Measurements from ENCODE around the gene GSAP. TPM values are rescaled to one million over a fixed set of nuclear protein-coding genes. Genes with fewer than 3 reads are reported as not detected.

Gene GSAP
- polyA plus RNA-seq, 3 donors: 19.1 to 105 (median 35.6) TPM

GRCh38 chr7:77426521-77427051 is 10.4 kb upstream of the GSAP start:
- Mint-ChIP-seq H3K4me1 (peaks cover 56% of the 10 kb centered on the region), H3K36me3 (no peaks in the 10 kb centered on the region), H3K4me3 (no peak overlapping the region), H3K27me3 (ENCODE audit: low read depth in 3 of 3) (no peaks in the 10 kb centered on the region), H3K9me3 (no peaks in the 10 kb centered on the region), H3K27ac (peak overlapping the region; percentile 97 to 99 (median 98))
- Histone ChIP-seq H3K27ac (ENCODE audit: low read depth in 1 of 2, low read length in 2 of 2) (peak overlapping the region; percentile 53 to 81), H3K4me2 (replicated peaks; ENCODE audit: extremely low read depth, low read length, poor library complexity, severe bottlenecking) (peak overlapping the region; percentile 26), H3K36me3 (replicated peaks in 1 of 2; ENCODE audit: control insufficient read depth in 1 of 2, insufficient read depth in 2 of 2, low read length in 2 of 2) (no peaks in the 10 kb centered on the region), H3K9me3 (replicated peaks in 1 of 2; ENCODE audit: control insufficient read depth in 1 of 2, insufficient read depth in 1 of 2, low read length in 2 of 2) (no peaks in the 10 kb centered on the region), H2AFZ (ENCODE audit: insufficient read depth, low read depth, low read length, poor library complexity, severe bottlenecking) (no peak overlapping the region), H3K4me1 (ENCODE audit: control insufficient read depth in 1 of 2, insufficient read depth in 2 of 2, low read length in 2 of 2) (peaks cover 46 to 51% of the 10 kb centered on the region in 2 donors), H3K4me3 (replicated peaks in 1 of 3; ENCODE audit: low read depth in 2 of 3, low read length in 3 of 3) (peak overlapping the region in 1 of 3 experiments; percentile 8), H4K20me1 (ENCODE audit: insufficient read depth, low read length) (no peaks in the 10 kb centered on the region), H3K27me3 (ENCODE audit: control insufficient read depth in 2 of 2, insufficient read depth in 2 of 2, low read length in 2 of 2) (no peaks in the 10 kb centered on the region), H3K79me2 (ENCODE audit: insufficient read depth, low read length) (no peaks in the 10 kb centered on the region), H3K9ac (ENCODE audit: insufficient read depth, low read length, poor library complexity, severe bottlenecking) (no peak overlapping the region)
- no peak for TF ChIP-seq CTCF (IDR thresholded peaks at IDR 0.05)
- 100% methylated on average over 3 of the region's 5 CpGs for WGBS (ENCODE audit: insufficient coverage)
- intact Hi-C loops (cut with micrococcal nuclease): loop anchor here (5.0 kb wide), 1 partner anchor 36 kb away; no protein-coding TSS in a partner anchor
- peak in 1 of 3 donors; percentile 48 for DNase-seq

- H3K4me3 ChIP-seq (replicated peaks in 1 of 3; ENCODE audit: low read depth in 2 of 3, low read length in 3 of 3): no peak overlapping the region
- no peaks in the 10 kb centered on the region for H3K9me3 ChIP-seq (replicated peaks in 1 of 2; ENCODE audit: control insufficient read depth in 1 of 2, insufficient read depth in 1 of 2, low read length in 2 of 2)
- no CpG with 5 or more reads among the region's 5 CpGs for WGBS (ENCODE audit: insufficient coverage)
- Mint-ChIP-seq H3K36me3 (no peaks in the 10 kb centered on the region), H3K27me3 (ENCODE audit: low read depth in 3 of 3) (no peaks in the 10 kb centered on the region), H3K4me3 (no peak overlapping the region), H3K4me1 (peaks cover 61% of the 10 kb centered on the region), H3K27ac (peak overlapping the region in 5 of 7 donors; percentile 20 to 99 (median 60)), H3K9me3 (no peaks in the 10 kb centered on the region)
- no peak overlapping the region for H3K9ac ChIP-seq (ENCODE audit: insufficient read depth, low read length, poor library complexity, severe bottlenecking)
- peak overlapping the region; percentile 26 for H3K4me2 ChIP-seq (replicated peaks; ENCODE audit: extremely low read depth, low read length, poor library complexity, severe bottlenecking)
- peaks cover 52 to 55% of the 10 kb centered on the region in 2 donors for H3K4me1 ChIP-seq (ENCODE audit: control insufficient read depth in 1 of 2, insufficient read depth in 2 of 2, low read length in 2 of 2)
- DNase-seq: no peak
- H3K79me2 ChIP-seq (ENCODE audit: insufficient read depth, low read length): no peaks in the 10 kb centered on the region
- H2AFZ ChIP-seq (ENCODE audit: insufficient read depth, low read depth, low read length, poor library complexity, severe bottlenecking): no peak overlapping the region
- H3K27ac ChIP-seq (ENCODE audit: low read depth in 1 of 2, low read length in 2 of 2): peak overlapping the region in 1 of 2 donors; percentile 81
- H3K27me3 ChIP-seq (ENCODE audit: control insufficient read depth in 2 of 2, insufficient read depth in 2 of 2, low read length in 2 of 2): no peaks in the 10 kb centered on the region
- TF ChIP-seq CTCF (IDR thresholded peaks at IDR 0.05): no peak
- no peaks in the 10 kb centered on the region for H3K36me3 ChIP-seq (replicated peaks in 1 of 2; ENCODE audit: control insufficient read depth in 1 of 2, insufficient read depth in 2 of 2, low read length in 2 of 2)
- no peaks in the 10 kb centered on the region for H4K20me1 ChIP-seq (ENCODE audit: insufficient read depth, low read length)
- intact Hi-C loops (cut with micrococcal nuclease): loop anchor here (5.0 kb wide), 1 partner anchor 36 kb away; no protein-coding TSS in a partner anchor
Measured at GRCh38 chr7:77426052-77426404, 9.9 kb upstream of the GSAP start.

Data from CD14-positive monocyte (primary cell).